ENCODE measurements around the gene S100A14.

GRCh38 chr1:153613406-153613805 is 2.7 kb downstream of the S100A14 start:
- TF ChIP-seq POLR2A (IDR thresholded peaks at IDR 0.05) (no peak), CTCF (IDR thresholded peaks at IDR 0.05) (no peak)

Measured in vagina (tissue), 2 donors.